SK-N-SH treated with all-trans-retinoic acid at 6 μM for 48 hours (cell line): Measurements from ENCODE around the gene SYT6.

ENCODE experiments used
- ESRRG ChIP-seq: fragments of 250-450 bp; sonication (Bioruptor Pico); IDR thresholded peaks from 2 replicates; pipeline ENCODE4 v1.6.1; 2021; ENCODE audit warnings: mild to moderate bottlenecking
- GLIS3 ChIP-seq: fragments of 250-450 bp; sonication (Bioruptor Pico); IDR thresholded peaks from 2 replicates; pipeline ENCODE4 v1.5.0; 2020; ENCODE audit warnings: mild to moderate bottlenecking, moderate library complexity
- ISL1 ChIP-seq: fragments of 250-450 bp; sonication (Bioruptor Pico); IDR thresholded peaks from 2 replicates; pipeline ENCODE4 v2.1.2; 2022; ENCODE audit warnings: mild to moderate bottlenecking, moderate library complexity
- RARB ChIP-seq: fragments of 250-450 bp; sonication (Bioruptor Pico); IDR thresholded peaks from 2 replicates; pipeline ENCODE4 v1.8.0; 2021; ENCODE audit warnings: mild to moderate bottlenecking, moderate library complexity
- TOX ChIP-seq: fragments of 250-450 bp; sonication (Bioruptor Pico); IDR thresholded peaks from 2 replicates; pipeline ENCODE4 v1.8.0; 2021; ENCODE audit warnings: mild to moderate bottlenecking, moderate library complexity, borderline replicate concordance
- ZNF8 ChIP-seq: fragments of 450-650 bp; formaldehyde crosslinking; IDR thresholded peaks from 2 replicates; pipeline ENCODE4 v1.5.0; 2020; ENCODE audit warnings: mild to moderate bottlenecking, moderate library complexity
- TF ChIP-seq, protein P1 (sequence below): fragments of 250-450 bp; sonication (Bioruptor Pico); IDR thresholded peaks from 2 replicates; pipeline ENCODE4 v1.8.0; 2020; ENCODE audit warnings: mild to moderate bottlenecking, moderate library complexity, borderline replicate concordance
- TF ChIP-seq, protein P2 (sequence below): fragments of 250-450 bp; sonication (Bioruptor Pico); IDR thresholded peaks from 2 replicates; pipeline ENCODE4 v1.8.0; 2021; ENCODE audit warnings: low read depth, mild to moderate bottlenecking, moderate library complexity, borderline replicate concordance
- TF ChIP-seq, protein P3 (sequence below): fragments of 250-450 bp; sonication (Bioruptor Pico); IDR thresholded peaks from 2 replicates; pipeline ENCODE4 v1.5.1; 2021; ENCODE audit warnings: mild to moderate bottlenecking, moderate library complexity

DNA sequence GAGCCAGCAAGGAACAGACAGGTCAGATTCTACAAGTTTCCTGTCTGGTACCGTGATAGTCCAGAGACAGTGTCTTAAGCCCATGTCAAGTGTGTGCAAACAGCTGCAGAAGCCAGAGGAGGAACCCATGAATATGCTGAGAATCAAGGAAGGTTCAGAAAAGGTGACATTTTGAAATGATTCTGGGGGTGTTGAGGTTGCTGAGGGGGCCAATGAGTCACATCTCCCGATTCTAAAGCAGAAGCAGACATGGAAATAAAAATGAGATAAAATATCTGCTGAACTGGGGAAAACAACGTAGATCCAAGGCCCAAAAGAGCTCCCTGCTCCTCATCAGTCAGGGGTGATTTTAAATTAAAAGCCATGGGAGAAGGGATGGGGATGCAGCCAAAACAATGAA lies 15.8 kb upstream of the SYT6 start:
- no peak for TF ChIP-seq RARB (CRISPR knock-in tag)
- no peak for TF ChIP-seq TOX (CRISPR knock-in tag)
- no peak for TF ChIP-seq ESRRG (CRISPR knock-in tag)
- no peak for TF ChIP-seq GLIS3 (CRISPR knock-in tag)
- TF ChIP-seq, protein P1, sequence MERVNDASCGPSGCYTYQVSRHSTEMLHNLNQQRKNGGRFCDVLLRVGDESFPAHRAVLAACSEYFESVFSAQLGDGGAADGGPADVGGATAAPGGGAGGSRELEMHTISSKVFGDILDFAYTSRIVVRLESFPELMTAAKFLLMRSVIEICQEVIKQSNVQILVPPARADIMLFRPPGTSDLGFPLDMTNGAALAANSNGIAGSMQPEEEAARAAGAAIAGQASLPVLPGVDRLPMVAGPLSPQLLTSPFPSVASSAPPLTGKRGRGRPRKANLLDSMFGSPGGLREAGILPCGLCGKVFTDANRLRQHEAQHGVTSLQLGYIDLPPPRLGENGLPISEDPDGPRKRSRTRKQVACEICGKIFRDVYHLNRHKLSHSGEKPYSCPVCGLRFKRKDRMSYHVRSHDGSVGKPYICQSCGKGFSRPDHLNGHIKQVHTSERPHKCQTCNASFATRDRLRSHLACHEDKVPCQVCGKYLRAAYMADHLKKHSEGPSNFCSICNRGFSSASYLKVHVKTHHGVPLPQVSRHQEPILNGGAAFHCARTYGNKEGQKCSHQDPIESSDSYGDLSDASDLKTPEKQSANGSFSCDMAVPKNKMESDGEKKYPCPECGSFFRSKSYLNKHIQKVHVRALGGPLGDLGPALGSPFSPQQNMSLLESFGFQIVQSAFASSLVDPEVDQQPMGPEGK (CRISPR knock-in tag), result no peak
- TF ChIP-seq, protein P2, sequence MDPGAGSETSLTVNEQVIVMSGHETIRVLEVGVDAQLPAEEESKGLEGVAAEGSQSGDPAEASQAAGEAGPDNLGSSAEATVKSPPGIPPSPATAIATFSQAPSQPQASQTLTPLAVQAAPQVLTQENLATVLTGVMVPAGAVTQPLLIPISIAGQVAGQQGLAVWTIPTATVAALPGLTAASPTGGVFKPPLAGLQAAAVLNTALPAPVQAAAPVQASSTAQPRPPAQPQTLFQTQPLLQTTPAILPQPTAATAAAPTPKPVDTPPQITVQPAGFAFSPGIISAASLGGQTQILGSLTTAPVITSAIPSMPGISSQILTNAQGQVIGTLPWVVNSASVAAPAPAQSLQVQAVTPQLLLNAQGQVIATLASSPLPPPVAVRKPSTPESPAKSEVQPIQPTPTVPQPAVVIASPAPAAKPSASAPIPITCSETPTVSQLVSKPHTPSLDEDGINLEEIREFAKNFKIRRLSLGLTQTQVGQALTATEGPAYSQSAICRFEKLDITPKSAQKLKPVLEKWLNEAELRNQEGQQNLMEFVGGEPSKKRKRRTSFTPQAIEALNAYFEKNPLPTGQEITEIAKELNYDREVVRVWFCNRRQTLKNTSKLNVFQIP (CRISPR knock-in tag), result no peak
- TF ChIP-seq, protein P3, sequence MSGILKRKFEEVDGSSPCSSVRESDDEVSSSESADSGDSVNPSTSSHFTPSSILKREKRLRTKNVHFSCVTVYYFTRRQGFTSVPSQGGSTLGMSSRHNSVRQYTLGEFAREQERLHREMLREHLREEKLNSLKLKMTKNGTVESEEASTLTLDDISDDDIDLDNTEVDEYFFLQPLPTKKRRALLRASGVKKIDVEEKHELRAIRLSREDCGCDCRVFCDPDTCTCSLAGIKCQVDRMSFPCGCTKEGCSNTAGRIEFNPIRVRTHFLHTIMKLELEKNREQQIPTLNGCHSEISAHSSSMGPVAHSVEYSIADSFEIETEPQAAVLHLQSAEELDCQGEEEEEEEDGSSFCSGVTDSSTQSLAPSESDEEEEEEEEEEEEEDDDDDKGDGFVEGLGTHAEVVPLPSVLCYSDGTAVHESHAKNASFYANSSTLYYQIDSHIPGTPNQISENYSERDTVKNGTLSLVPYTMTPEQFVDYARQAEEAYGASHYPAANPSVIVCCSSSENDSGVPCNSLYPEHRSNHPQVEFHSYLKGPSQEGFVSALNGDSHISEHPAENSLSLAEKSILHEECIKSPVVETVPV (CRISPR knock-in tag), result no peak
- TF ChIP-seq ZNF8 (CRISPR knock-in tag), result no peak
- TF ChIP-seq ISL1 (CRISPR knock-in tag), result no peak
